Measurements from ENCODE around the gene ARHGAP40.

ARHGAP40 gene

DNA sequence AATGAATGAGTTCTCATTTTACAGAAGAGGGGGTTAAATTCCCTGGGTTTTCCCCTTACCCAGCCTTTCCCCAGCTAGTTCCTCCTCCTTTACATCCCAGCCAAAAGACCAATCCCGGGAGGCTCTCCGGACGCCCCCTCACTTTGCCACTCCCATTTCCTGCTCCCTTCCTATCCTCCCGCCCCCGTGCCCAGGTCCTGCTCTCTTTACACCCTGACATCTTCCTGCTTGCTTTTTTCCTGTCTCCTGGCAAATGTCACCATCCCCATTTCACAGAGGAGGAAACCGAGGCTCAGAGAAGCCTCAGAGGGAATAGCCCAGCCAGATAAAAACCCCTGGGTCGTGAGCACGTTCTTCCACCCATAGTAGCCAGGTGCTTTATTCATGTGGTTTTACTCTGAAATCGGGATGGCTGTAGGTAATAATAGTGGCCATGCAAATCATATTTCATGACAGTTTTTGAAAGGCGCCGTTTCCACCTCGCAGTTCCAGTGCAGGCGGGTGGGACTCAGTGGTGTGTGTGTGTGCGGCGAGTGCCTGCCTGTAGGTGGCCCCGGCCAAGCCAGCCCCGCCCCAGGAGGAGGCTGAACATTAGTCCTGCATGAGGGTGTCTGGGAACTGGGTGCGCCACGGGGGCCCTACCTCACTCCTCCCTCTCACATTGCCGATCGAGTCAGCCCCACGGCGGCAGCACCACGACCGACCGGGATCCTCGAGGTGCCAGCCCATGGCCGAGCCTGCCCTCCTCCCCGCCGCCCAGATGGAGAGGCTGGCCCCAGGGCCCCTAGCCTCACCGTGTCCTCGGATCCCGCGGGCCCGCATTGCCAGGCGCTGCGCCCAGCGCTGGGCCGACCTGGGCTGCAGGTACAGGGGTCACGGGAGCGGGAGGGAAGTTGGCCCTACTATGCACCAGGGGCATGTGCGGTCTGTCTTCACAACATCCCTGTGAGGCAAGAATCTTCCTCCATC is at the start of gene ARHGAP40:
ARHGAP40 (plus strand) TSS at position 594 of the 969 bp plus-strand sequence.
- DNase-seq = no peak

DNA sequence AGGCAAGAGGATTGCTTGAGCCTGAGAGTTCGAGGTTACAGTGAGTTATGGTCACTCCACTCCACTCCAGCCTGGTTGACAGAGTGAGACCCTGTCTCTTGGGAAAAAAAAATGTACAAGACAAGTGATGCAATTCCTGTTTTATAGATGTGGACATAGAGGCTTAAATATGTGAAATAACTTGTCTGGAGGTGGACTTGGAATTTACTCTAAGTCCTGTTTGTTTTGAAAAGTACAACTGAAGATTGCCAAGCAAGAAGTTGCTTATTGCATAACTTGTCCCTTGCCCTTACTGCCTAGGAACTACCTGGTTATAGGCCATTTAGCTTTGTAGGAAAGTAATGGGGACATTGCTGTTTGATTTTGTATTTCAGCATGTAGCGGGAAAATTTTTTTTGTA is 46.6 kb upstream of the ARHGAP40 start:
- no peak for DNase-seq

DNA sequence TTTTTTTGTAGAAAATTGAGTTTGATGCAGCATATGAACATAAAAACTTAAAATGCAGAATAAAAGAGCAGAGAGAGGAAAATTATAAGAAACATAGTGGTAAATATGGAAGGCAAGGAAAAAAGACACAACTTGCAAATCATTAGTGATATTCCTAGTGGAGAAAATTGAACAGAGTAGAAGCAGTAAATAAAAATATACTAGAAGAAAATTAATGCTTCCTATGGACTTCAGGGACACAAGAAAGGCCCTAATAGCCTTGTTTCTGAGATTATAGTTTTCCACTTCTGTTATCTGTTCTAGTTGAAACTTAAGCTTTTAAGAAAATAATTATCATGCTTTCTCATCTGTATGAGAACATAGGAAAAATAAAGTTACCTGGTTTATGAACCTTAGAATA is 46.2 kb upstream of the ARHGAP40 start:
- DNase-seq = no peak

DNA sequence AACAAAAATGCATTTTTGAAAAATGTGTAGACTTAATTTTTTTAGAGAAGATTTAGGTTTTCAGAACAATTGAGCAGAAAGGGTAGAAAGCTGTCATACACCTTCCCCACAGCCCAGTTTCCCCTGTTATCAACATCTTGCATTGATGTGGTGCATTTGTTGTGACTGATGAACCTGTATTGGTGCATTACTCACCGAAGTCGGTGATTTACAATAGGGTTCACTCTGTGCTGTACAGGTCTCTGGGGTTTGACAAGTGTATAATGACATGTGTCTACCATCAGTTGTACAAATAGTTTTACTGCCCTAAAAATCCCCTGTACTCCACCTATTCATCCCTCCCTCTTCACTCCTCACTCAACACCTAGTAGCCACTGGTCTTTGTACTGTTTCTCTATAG is 44.4 kb upstream of the ARHGAP40 start:
- no peak for DNase-seq

DNA sequence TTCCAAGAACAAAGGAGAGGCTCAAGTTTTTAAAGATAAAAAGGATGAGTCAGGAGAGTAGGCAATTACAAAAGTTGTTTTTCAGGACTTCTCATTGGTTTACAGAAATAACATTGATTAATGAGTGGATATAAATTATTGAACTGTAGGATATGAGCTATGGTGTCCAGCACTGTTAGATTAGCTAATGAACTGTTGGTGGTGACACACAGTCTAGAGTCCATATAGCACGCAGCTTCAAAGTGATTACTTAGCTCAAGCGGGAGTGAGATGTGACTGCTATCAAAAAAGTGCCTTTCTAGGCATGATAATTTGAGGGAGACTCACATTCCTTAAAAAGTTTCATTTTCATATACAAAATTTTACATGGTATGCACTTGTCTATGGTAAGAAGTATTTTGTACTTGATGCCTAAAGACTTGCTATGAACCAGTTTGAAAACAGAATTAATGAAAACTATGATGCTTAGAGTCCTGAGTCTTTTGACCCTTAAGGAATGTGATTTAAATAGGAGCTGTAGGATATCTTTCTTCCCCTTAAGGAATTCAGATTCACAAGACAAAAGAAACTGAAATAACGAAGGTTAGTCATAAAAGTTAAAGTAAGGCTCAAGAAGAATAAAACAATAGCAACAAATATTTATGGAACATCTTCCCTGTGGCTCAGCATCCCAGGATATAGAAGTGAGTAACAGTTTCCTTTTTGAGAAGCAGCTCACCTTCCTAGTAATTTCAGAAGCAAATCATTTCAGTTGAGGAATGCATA is 42.8 kb upstream of the ARHGAP40 start:
- DNase-seq = no peak

DNA sequence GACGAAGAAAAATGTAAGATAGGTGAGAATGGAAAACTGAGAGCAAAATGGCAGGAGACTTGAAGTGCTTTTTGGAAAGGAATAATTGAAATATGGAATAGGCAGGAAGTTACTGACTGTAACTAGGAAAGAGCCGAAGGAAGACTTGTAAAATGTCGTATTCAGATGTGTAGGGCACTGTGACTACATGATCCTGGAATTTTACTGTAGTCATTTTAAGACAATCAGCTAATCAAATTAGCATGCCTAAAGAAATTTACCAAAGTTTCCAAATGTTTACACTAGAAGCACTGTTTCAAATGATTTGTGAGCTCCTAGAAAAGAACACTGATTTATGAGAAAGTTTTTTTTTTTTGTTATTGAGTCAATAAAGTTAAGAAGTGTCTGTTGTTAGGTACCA is 41.8 kb upstream of the ARHGAP40 start:
- no peak for DNase-seq

DNA sequence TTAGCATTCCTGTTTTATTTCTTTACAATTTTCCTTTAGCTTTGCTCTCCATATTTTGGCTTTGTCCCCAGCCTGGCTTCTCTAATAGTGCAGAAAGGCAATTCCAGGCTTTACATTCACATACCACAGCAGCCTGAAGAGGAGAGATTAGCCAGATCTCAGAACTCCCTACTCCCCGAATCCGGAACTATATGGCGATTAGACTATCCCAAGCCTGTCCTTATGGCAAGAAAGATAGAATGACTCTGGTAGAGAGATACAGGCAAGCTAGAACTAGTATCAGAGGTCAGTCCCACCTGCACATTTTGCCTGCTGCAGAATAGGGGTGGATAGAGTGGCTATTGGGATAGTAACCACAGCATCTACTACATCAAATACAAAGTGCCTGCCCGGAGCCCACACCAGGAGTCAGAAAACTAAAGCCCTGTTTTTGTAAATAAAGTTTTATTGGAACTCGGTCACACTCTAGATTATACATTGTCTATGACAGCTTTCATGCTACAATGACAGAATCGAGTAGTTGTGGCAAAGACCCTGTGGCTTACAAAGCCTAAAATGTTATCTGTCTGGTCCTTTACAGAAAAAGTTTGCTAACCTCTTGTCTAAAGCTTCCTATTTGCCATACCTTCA is 37.7 kb upstream of the ARHGAP40 start:
- no peak for DNase-seq

DNA sequence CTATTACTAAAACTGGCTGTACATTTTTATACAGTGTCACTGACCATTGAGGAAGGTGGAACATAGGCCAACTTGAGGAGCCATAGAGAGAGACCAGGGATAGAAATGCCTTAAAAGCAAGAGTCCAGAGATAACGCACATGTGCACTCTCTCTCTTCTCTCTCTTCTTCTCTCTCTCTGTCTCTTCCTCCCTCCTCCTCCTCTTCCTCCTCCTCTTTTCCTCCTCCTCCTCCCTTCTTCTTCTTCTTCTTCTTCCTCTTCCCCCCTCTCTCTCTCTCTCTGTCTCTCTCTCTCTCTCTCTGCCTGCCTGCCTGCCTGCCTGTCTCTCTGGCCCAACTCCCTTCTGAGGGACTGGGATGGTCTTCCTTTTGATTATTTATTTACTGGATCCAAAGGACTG is 36.9 kb upstream of the ARHGAP40 start:
- no peak for DNase-seq

DNA sequence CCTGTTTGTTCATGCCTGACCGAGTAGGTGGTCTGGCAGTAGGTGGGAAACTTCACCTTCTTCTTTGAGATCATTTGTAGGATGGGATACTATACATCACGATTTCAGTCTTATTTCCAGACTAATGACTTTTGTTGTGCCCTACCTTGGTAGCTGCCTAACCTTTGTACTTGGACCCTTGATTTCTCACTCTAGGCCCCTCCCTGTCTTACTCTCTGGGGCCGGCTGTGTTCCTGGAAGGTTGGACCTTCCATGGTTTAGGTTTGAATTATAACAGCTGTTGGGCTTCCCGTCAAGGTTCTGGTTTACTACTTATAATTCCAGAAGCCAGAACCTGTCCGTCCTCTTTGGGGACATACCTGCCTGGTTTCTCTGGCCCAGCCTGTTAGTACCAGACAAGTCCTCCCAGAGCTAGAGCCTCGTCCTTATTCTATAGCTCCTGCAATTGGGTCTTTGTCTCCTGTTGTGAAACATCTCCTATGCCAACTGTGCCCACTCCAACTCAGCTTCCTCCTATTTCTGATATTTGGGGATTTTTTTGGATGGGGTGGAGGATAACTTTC is 35.5 kb upstream of the ARHGAP40 start:
- DNase-seq = no peak

DNA sequence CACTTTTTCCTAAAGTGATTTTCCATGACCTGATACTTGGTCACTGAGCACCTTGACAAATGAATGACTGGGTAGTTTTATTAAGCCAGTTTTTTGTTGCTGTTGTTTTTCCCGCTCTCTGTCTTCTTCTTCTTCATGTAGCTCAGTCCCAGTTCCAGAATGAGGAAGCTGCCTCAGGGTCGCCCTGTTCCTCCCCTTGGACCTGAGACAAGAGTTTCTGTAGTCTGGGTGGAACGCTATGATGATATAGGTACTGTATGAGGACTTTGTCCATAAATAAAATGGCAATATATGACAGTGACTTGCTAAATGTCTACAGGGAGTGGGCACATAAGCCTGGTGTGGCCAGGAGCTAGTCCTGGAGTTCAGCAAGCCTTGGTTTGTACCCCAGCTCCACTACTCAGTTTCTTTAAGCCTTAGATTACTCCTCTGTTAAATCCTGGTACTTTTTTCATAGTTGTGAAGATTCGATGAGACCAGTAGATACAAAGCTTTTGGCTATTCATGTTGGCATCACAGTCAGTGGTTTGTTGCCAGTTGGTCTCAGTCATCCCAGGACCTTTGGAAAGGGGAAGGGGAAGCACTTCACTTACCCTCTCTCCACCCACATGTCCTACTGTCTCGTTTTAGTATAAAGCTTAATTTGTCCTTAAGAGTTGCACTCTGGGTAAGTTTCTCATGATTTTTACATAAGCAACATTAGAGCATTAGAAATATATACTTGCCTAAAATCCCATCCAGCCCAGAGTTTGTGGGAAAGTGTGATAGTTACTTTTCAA is 31.7 kb upstream of the ARHGAP40 start:
- no peak for DNase-seq

DNA sequence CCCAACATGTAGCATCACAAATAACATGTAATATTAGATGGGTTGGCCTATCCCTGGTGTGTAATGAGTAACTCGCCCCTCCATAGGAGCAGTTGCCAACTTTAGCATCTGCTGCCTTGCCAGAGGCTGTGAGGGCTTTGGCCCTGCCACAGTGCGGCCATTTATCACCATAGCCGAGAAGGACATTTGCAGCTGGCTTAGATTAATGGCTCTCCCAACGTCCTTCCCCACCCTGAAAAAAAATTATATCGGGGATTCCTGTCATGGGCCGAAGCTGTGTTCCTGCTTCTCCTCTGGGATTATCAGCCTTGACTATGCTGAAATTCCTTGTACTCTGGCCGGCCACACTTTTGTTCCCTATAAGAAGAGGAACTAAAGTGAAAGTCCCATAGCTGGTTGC is 28.2 kb upstream of the ARHGAP40 start:
- DNase-seq = no peak

DNA sequence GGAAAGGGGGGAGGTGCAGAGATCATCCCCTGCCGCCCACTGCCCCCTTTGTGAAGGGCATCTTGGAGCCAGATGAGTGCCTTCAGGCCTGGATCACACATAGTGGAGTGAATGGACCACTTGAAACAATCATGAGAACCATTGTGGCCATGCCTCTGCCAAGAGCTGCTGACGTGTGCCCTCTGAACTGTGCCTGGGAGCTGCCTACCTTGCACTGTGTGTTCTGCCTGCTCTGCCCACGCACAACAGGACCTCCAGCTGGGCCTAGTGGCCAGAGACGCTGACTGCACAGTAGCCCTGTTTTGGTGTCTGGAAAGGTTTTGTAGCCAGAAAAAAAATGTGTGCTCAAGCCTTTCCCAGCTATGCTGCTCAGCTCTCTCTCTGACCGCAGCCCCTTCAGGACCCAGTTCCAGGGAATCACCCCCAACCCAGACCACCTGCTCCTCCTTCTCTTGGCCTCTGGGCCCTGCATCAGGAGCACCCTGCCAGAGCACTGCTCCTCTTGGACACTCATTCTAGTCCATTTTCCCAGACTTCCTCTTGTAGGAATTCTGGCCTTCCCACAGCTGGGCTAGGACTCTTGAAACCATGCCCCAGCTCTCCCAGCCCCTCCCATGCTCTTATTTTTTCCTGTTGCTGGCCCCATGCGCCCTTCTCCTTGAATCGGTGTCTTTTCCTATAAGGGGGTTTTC is 22.2 kb upstream of the ARHGAP40 start:
- DNase-seq = no peak

DNA sequence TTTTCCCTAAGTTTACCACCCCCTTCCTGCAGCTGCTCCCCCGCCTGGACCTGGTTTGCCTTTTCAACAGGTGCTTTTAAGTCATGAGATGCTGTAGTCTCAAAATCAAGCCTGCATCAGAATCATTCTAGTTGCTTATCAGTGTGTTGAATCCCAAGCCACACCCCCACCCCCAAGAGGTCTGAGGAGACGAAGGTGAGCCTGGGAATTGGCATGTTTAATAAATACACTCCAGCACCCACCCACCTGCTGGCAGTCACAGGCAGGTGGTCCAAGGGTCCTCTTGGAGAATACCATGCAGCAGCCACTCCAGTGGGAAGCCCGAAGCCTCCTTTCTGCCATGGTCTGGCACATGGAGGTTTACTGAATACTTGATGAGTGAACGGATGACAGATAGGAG is 21.7 kb upstream of the ARHGAP40 start:
- no peak for DNase-seq

DNA sequence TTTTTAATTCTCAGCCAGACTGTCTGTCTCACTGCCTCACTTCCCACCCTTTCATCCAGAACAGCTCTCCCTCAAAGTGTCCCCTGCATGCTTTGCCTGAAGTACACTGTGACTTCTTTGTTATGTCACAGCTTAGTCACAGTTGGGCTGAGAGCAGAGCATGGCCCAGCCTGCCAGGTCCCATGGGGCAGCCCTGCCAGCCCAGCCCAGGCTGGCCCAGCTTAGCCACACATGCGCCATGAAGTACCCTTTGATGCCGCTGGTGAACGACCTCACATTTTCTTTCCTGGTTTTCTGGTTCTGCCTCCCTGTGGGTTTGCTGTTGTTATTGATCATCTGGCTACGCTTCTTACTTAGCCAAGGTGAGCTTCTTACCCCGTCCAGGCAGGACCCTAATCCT is 20.6 kb upstream of the ARHGAP40 start, which contains the start of gene ADIG:
ADIG (plus strand) TSS at position 185 of the 400 bp plus-strand sequence; CDS start at position 239, 54 bp downstream.
- no peak for DNase-seq

DNA sequence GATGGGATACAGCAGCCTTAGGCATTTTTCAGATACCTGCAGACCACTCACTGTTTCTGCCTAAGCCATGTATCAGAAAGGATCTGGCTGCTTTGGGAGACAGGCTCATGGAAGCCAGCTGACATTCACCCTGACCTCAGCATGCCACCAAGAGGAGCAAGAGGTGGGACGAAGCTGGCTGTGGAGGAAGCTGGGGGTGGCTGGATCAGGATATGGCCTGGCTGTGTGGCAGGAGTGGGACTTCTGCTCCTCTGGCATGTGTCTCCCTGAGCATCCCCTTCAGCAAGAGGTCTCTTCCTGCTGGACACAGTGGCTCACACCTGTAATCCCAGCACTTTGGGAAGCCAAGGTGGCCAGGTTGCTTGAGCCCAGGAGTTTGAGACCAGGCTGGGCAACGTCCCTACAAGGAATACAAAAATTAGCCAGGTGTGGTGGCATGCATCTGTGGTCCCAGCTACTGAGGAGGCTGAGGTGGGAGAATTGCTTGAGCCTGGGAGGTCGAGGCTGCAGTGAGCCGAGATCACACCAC is 19.7 kb upstream of the ARHGAP40 start:
- DNase-seq = no peak

DNA sequence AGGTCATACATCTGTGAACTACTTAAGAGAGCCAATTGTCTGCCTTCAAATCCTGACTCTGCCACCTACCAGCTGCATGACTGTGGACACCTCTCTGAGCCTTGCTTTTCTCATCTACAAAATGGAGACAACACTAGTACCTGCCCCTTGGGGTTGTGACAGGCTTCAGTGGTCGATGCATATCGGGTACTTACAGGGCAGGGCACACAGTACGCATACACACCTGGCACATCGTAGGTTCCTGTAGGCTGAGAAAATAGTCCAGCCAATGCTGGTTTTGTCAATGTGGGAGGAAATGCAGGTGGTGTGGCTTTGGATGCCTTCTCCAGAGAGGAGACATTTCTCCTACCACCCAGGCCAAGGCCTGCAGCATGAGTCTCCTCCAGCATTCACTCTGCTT is 18.3 kb upstream of the ARHGAP40 start:
- no peak for DNase-seq

DNA sequence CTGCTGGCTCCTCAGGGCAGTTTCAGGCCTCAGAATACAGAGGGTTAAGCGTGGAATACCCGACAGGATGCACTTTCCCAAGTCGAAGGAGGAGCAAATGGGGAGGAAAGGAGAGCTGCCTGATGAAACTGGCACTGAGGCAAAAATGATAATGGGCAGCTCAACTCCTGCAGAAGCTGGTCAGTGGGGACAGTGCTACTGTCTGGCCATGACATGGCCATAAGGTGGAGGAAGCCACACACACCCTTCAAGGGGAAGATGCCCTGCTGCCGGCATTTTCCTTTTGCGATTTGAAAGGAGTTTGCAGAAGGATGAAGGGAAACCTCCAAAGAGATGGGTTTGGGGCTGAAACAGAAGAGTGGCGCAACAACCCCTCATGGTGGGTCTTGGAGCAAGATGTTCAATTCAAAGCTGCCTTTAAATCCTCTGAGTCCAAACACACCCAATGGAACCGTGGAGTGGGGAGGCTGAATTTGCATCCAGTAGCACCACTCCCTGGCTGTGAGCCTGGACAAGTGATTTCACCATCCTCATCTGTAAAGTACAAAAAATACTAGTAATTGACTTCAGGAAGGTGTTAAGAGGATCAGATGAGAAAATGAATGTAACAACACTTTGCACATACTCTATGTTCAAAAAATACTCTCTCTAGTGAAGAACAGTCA is 17.4 kb upstream of the ARHGAP40 start:
- DNase-seq = no peak

DNA sequence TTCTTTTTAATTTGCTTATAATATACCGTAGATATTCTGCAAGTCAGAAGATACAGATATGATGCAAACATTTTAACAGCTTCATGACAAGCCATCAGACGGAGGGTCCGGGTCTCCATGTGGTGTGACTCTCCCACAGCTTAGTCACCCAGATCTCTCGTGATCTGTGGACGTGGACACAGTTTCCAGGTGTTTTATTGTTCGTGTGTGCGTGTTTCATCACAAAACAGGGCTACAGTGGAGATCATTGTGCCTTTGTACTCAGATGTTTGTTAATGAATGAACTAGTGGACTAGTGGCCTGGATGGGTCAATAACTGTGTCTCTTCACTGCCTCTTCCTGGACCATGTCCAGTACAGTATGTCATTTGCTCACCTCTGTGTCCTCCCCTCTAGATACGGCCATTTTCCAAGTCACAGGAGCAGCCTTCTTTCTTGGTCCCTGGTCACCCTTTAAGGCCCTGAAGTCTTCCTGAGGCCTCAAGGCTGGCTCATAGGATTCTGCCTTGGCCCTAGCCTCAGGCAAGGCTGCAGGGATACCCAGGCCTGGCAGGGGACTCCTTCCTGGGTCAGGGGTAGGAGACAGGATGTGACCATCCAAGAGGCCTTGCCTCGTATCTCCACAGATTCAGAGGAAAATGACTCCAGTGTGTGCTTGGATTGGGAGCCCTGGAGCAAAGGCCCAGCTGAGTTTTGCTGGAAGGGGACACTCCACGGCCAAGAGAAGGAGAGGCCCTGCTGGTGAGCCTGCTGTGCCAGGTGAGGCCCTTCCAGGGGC is 16.0 kb upstream of the ARHGAP40 start:
- DNase-seq = no peak

DNA sequence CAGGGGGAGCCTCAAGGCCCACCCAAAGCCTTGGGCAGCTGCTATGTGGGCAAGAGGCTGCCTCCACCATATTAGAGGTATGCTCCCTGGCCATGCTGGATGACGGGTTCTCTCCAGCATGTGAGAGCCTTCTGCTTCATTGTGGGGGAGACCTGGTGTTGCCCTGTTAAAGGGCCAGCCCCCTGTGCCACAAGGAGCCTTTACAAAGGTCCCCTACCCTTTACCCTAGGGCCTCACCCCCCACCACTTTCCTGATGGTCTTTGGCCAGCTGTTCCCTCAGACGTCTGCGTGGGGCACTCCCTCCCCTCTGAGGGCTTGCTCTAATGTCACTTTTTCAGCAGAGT is 15.5 kb upstream of the ARHGAP40 start:
- DNase-seq = no peak

DNA sequence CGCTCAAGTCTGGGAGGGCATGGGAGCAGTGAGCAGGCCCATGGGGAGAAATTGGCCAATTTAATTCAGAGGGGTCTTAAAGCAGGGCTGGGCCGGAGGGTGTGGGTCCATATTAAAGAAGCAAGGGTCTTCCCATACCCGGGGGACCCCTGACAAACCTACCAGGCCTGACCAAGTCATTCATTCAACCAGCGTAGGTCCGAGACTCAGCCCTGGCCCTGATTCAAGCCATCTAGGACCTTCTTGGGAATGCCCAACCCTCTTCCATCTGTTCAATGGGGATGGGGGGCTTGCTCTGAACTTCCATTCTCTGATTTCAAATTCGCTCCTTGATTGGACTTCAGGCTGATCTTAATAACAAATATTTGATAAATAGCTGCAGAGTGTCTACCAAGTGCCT is 13.3 kb upstream of the ARHGAP40 start:
- DNase-seq = no peak

All from NCI-H2081 treated with DMSO at 0.1 percent for 48 hours (cell line).